DOHH2 (cell line): Measurements from ENCODE around the gene AFAP1L1.

Experiments
- CTCF ChIP-seq: fragments of 200-600 bp; sonication (generic); IDR thresholded peaks from one replicate; pipeline ENCODE4 v1.5.1; 2014; ENCODE audit warnings: antibody characterized with exemption, mild to moderate bottlenecking, low read depth, low read length; ENCODE audit not compliant: poor library complexity, severe bottlenecking
- EZH2phosphoT487 ChIP-seq: fragments of 200-600 bp; sonication (generic); IDR thresholded peaks from 2 replicates; pipeline ENCODE4 v1.6.1; 2017; ENCODE audit warnings: borderline replicate concordance, mild to moderate bottlenecking, antibody characterized with exemption, low read length, moderate library complexity, mixed read lengths

- TF ChIP-seq CTCF, result no peak
- TF ChIP-seq EZH2phosphoT487, result no peak
Measured at GRCh38 chr5:149224282-149224681, 47.4 kb upstream of the AFAP1L1 start.
